GM18858 (cell line): ENCODE results near the gene ZNF548.

Experiments used
- ATAC-seq: cut with Tn5 transposase; IDR thresholded peaks from one replicate; pipeline ENCODE4 v1.9.1; 2021; ENCODE audit not compliant: unreplicated experiment

Gene ZNF548

GRCh38 chr19:57395710-57396109 lies 6.1 kb downstream of the ZNF548 start:
- no peak for ATAC-seq

DNA sequence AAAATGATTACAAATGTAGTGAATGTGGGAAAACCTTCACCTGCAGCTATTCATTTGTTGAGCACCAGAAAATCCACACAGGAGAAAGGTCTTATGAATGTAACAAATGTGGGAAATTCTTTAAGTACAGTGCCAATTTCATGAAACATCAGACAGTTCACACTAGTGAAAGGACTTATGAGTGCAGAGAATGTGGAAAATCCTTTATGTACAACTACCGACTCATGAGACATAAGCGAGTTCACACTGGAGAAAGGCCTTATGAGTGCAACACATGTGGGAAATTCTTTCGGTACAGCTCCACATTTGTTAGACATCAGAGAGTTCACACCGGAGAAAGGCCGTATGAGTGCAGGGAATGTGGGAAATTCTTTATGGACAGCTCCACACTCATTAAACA lies 9.2 kb downstream of the ZNF548 start:
- ATAC-seq, result no peak

- no peak for ATAC-seq
Measured at GRCh38 chr19:57403737-57404563, 14.3 kb downstream of the ZNF548 start.

GRCh38 chr19:57406516-57407123 lies 17.0 kb downstream of the ZNF548 start:
- ATAC-seq, result no peak

DNA sequence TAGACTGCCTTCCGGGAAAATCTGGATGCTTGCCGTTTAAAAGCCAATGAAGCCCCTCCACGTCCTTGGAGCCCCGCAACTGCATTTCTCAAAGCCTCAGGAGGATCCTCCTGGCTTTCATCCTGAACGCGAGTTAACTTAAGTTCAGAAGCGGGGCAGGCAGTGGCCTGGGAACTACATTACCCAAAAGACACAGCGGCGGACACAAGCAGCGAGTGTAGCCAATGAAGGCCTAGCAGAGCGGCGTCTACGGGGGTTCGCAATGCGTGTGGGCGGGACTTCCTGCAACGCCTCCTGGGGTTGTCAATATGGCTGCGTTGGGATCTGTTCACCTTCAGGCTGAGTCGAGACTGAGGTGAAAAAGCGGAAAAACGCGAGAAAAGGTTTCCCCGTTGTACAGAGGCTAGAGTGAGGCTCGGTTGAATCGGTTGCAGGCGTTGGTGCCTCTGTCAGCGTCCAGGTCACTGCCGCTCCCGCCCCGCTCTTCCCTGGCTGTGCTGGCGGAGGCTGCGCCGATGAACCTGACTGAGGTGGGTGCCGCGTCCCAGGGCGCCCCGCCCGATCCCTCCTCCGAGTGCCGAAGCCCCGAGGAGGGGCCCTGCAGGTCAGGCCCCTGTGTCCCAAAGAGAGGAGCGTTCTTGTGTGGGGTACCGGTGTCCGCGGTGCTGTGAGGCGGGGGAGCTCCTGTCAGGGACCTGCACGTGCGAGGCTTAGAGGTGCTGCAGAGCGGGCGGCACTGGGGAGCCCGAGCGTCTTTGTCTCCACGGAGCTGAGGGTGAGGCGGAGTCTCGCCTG lies 21.4 kb downstream of the ZNF548 start, which contains the start of gene ZNF17:
ZNF17 (plus strand) TSS at position 285 of the 795 bp plus-strand sequence. CDS start 2,455 bp downstream, outside the sequence.
- peak; percentile 94 for ATAC-seq

DNA sequence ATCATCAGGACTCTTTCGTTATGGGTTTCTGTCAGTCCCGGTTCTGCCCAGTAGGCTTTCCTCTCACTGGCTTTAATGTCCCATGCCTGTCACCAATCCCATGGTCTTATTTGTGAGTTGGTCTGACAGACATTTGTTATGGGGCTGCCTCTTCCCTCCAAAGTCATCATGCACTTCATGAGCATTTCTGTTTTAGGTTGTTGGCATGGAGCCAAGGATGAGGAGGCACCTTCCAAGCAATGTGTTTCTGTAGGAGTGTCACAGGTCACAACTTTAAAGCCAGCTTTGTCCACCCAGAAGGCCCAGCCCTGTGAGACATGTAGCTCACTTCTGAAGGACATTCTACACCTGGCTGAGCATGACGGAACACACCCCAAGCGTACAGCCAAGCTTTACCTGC lies 29.8 kb downstream of the ZNF548 start:
- ATAC-seq, result no peak

DNA sequence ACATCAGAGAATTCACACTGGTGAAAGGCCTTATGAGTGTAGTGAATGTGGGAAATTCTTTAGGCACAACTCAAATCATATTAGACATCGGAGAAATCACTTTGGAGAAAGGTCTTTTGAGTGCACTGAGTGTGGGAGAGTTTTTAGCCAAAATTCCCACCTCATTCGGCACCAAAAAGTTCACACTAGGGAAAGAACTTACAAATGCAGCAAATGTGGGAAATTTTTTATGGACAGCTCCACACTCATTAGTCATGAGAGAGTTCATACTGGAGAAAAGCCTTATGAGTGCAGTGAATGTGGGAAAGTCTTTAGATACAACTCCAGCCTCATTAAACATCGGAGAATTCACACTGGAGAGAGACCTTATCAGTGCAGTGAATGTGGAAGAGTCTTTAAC lies 31.4 kb downstream of the ZNF548 start:
- no peak for ATAC-seq

DNA sequence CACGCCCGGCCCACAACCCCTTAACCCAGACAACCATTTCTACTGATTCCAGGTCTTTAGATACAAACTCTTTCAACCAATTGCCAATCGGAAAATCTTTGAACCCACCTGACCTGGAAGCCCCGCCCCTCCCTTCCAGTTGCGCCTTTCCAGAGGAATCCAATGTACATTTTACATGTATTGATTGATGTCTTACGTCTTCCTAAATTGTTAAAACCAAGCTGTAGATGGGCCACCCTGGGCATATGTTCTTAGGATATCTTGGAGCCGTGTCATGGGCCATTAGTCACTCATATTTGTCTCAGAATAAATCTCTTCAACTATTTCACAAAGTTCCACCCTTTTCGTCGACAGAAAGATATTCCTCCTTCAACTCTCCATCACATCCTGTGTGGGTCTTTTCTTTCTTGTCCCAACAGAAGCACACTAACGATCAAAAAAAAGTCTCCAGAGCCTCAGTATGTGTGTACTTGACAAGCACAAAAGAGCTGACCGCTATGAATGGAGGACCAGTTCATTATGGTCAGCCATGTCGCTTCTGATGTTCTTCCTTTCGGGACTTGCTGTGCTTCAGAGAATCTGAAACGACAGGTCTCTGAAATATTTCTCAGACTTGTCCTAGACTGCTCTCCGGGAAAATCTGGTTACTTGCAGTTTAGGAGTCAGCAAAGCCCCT lies 44.9 kb downstream of the ZNF548 start:
- ATAC-seq, result no peak

DNA sequence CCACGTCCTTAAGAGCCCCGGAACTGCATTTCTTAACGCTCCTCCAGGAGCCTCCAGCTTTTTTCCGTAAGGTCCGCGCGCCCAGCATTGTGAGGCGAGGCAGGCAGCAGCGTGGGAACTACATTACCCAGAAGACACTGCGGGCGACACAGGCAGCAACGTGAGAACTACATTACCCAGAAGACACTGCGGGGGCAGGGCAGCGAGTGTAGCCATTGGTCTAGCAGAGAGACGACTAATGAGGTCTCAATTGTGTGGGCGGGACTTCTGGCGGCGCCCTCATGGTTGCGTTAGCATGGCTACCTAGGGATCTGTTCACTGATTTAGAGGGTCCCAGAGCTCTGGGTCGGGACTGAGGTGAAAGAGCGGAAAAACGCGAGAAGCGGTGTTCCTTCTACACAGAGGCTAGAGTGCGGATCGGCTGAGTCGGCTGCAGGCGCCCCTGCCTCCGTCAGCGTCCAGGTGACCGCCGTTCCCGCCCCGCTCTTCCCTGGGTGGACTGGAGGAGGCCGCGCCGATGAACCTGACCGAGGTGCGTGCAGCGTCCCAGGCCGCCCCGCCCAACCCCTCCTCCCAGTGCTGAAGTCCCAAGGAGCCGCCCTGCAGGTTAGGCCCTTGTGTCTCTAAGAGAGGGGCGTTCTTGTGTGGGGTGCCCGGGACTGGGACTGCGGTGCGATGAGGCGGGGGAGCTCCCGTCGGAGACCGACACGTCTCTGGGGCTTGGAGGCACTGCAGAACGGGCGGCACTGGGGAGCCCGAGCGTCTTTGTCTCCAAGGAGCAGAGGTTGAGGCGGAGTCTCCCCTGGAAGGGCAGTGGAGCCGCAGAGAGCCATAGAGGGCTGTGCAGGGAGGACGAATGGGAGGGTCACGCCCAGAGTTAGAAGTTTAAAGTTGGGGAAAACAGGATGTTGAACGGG lies 45.7 kb downstream of the ZNF548 start, which contains the start of gene ZNF749:
ZNF749 (plus strand) TSS at position 264 of the 917 bp plus-strand sequence; CDS start at position 518, 254 bp downstream.
- ATAC-seq, result peak; percentile 92

DNA sequence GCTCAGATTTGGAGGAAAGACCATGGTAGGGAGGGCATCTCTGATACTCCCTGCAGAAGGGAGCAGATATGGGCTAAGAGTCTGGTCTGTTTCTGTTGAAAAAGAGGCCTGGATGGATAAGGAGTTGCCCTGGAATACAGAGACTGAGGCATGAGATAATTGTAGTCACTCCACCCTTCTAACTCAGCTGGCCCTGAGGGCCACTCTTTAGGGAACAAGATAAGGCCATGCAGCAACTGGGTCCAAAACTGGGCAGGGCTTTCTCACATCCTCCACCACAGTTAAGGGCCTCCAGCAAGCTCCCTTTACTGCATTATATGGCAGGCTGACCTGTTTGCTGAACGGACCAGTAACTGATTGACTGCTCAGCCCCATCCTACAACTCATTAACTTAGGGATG lies 46.8 kb downstream of the ZNF548 start:
- ATAC-seq, result no peak

DNA sequence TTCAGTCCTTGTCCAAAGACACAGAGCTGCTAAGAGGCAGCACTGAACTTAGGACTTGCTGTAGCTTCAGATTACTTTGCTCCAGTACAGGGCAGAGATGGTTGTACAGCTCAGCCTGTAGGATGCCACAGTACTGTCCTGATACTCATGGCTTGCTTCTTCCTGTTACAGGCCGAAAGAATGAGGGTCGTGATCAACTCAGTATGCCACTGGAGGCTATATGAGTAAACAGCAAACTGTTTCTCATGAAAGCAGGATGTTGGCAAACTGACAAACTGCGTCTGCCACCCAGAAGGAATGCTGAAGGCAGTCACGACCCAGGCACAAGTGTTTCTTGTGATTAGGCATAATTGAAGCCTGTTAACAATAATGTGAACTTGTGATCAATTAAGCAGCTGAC lies 48.3 kb downstream of the ZNF548 start:
- ATAC-seq, result no peak

DNA sequence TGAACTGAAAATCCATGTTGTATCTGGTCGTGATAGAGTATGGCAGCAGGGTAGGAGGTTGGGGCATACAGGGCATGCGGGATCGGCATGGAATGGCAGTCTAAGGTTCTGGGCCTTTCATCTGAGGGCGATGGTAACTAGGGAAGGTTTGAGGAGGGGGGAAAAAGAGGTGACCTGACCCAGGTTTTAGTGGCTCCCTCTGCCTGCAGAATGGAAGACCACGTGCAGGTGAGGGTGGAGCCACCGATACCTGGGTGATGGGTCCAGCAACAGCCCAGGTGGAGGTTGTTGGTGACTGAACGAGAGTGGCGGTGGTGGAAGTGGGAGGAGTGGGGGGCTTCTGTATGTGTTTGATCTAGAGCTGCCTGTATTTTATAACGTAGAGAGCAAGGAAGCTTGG lies 49.3 kb downstream of the ZNF548 start:
- ATAC-seq, result no peak

DNA sequence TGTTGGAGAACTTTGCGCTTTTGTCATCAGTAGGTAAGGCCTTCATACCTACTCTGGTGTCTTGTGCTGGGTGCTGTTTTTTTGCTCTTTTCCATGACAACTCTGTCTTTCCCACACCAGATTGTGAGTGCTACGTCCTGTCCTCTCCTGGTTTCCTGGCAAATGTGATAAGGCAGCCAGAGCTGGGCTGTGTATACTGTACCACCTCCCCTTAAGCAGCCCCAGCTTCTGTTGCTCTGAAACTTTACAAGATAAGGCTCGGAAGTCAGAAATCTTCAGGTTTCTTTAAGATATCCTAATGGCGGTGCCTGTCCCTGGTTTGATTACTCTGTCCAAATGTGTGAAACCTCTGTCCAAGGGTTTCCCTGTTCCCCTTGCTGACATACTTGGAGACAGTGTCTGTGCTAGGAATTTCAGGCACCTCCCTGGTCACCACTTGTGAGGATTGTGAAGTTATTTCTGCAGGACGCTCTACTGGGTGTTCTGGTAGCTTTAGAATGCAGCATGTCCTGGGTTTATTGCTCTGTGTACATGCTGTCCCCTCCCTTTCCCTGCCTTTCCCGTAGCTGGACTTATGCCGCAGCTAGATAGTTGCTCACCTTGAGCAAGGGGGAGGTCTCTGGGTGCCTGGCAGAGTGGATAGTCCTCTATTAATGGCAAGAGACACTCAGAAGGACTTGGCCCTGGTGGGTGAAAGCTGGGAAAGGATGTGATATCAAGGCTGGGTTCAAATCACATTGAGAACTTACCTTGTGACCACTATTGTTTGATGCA lies 52.5 kb downstream of the ZNF548 start:
- no peak for ATAC-seq

- ATAC-seq, result no peak
Measured at GRCh38 chr19:57443121-57443696, 53.6 kb downstream of the ZNF548 start.

GRCh38 chr19:57452307-57452706 lies 62.7 kb downstream of the ZNF548 start:
- ATAC-seq, result no peak
